GM21360 (cell line): ENCODE data around the gene PCBP1.
"Not testable (repeated sequence)": the region's sequence is repeated elsewhere in the genome, so short reads cannot be mapped to it uniquely, and the experiment has no call there.

Experiments
- ATAC-seq: cut with Tn5 transposase; IDR thresholded peaks from one replicate; pipeline ENCODE4 v1.9.1; 2021; ENCODE audit warnings: mild to moderate bottlenecking, moderate library complexity; ENCODE audit not compliant: unreplicated experiment

PCBP1 gene

GRCh38 chr2:70095720-70096670, 8.7 kb downstream of the PCBP1 start:
- ATAC-seq = no peak

- no peak for ATAC-seq
Measured at GRCh38 chr2:70098032-70098431, 10.8 kb downstream of the PCBP1 start.

- no peak for ATAC-seq
Measured at GRCh38 chr2:70099270-70099669, 12.0 kb downstream of the PCBP1 start.

- no peak for ATAC-seq
Measured at GRCh38 chr2:70101174-70101573, 13.9 kb downstream of the PCBP1 start.

- ATAC-seq = not testable (repeated sequence)
Measured at GRCh38 chr2:70101686-70102085, 14.4 kb downstream of the PCBP1 start.

- not testable (repeated sequence) for ATAC-seq
Measured at GRCh38 chr2:70102323-70102905, 15.1 kb downstream of the PCBP1 start.

- ATAC-seq = no peak
Measured at GRCh38 chr2:70103531-70104061, 16.3 kb downstream of the PCBP1 start.

- ATAC-seq = no peak
Measured at GRCh38 chr2:70104231-70105111, 17.2 kb downstream of the PCBP1 start.

- ATAC-seq = not testable (repeated sequence)
Measured at GRCh38 chr2:70106138-70106537, 18.9 kb downstream of the PCBP1 start.

- not testable (repeated sequence) for ATAC-seq
Measured at GRCh38 chr2:70110397-70110796, 23.1 kb downstream of the PCBP1 start.

GRCh38 chr2:70111752-70112591, 24.7 kb downstream of the PCBP1 start:
- no peak for ATAC-seq

GRCh38 chr2:70113359-70114070, 26.2 kb downstream of the PCBP1 start:
- no peak for ATAC-seq

GRCh38 chr2:70115646-70116442, 28.6 kb downstream of the PCBP1 start:
- no peak for ATAC-seq

- no peak for ATAC-seq
Measured at GRCh38 chr2:70116936-70117552, 29.8 kb downstream of the PCBP1 start.

GRCh38 chr2:70118798-70119454, 31.6 kb downstream of the PCBP1 start:
- no peak for ATAC-seq

GRCh38 chr2:70121627-70122372, 34.5 kb downstream of the PCBP1 start:
- ATAC-seq = no peak

- no peak for ATAC-seq
Measured at GRCh38 chr2:70122470-70122869, 35.2 kb downstream of the PCBP1 start.
